ENCODE data around the gene ZNF564.
A peak's percentile ranks its signal among the peaks of the same experiment; 100 is the strongest.
"Not testable (repeated sequence)": the region's sequence is repeated elsewhere in the genome, so short reads cannot be mapped to it uniquely, and the experiment has no call there.

ZNF564 gene

GRCh38 chr19:12551060-12551832 lies at the start of gene ZNF564:
TSS of gene ZNF564 (minus strand) at chr19:12551482. CDS start at chr19:12551332, 150 bp downstream.
- peak; percentile 95 for DNase-seq (ENCODE audit: low spot score)

GRCh38 chr19:12597594-12597993 lies 46.3 kb upstream of the ZNF564 start:
- DNase-seq (ENCODE audit: low spot score): no peak

GRCh38 chr19:12596927-12597548 lies 45.8 kb upstream of the ZNF564 start:
- DNase-seq (ENCODE audit: low spot score): no peak

DNA sequence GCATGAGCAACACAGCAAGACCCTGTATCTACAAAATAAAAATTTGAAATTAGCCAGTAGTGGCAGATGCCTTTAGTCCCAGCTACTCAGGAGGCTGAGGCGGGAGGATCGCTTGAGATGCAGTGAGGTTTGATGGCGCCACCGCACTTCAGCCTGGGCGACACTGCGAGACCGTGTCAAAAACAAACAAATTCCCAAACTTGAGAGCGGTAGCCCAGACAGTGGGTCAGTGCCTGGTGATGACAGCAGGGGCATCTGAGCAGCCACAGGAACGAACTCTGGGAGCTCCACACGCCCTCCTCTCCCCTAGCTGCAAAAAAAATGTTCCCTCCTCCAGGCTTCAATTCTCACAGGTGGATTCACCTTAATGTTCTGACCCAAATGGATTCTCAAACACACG lies 45.2 kb upstream of the ZNF564 start:
- no peak for DNase-seq (ENCODE audit: low spot score)

- DNase-seq (ENCODE audit: low spot score): no peak
These were observed 29.8 kb upstream of the ZNF564 start for GRCh38 chr19:12581100-12581499.

GRCh38 chr19:12580180-12580694 lies 29.0 kb upstream of the ZNF564 start:
- no peak for DNase-seq (ENCODE audit: low spot score)

DNA sequence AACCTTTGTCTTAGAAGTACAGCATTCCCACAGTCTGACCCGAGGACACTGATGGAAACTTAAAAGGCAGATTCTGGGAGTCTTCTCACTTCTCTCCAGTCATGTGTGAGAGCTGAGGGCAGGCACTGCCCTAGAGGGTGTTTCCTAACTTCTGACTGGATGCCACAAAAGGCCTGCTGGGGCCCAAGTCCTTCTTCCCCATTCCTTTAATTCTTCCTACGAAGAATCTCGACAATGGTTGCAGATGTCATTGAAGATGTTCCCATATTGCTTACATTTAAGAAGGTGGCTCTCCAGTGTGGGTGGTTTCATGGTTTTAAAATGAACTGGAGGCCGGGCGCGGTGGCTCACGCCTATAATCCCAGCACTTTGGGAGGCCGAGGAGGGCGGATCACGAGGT lies 27.4 kb upstream of the ZNF564 start:
- DNase-seq (ENCODE audit: low spot score): no peak

DNA sequence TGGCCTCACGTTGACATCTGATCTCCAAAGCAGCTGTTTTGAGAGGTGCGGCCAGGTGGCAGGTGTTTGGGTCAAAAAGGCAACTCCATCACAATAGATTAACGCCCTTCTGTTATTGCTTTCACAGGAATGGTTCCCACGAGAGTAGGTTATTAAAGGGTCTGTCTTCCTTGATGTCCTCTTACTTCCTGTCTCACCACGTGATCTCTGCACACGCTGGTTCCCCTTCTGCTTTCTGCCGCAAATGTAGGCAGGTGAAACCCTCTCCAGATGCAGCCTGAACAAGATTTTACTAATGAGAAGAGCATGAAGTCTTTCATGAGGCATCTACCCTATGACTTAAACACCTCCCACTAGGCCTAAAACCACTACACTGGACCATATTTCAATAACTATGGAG lies 22.8 kb upstream of the ZNF564 start:
- no peak for DNase-seq (ENCODE audit: low spot score)

GRCh38 chr19:12567951-12568350 lies 16.7 kb upstream of the ZNF564 start:
- DNase-seq (ENCODE audit: low spot score): no peak

- DNase-seq (ENCODE audit: low spot score): not testable (repeated sequence)
These were observed 15.1 kb upstream of the ZNF564 start for GRCh38 chr19:12566380-12566779.

- DNase-seq (ENCODE audit: low spot score): peak; percentile 89
These were observed 12.9 kb upstream of the ZNF564 start for GRCh38 chr19:12564016-12564664.

GRCh38 chr19:12555456-12555930 lies 4.2 kb upstream of the ZNF564 start:
- DNase-seq (ENCODE audit: low spot score): no peak

- DNase-seq (ENCODE audit: low spot score): no peak
These were observed 4.4 kb downstream of the ZNF564 start for GRCh38 chr19:12546903-12547302.

DNA sequence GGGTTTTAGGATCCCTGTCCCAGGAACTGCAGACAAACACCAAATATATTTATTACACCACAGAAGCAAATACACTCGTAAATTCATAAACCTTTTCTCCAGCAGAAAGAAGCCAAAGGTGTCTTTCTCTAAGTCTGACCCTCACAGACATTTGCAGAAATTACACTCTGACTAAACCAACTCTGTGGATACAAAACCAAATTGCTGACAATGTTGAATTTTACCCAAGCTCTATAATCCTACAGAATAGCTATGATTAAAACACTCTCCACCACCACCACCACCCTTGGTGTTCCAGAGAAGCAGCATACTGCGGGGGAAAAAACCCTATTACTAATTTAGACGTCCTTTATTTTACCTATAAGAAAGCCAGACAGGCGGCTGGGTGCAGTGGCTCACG lies 5.2 kb downstream of the ZNF564 start:
- no peak for DNase-seq (ENCODE audit: low spot score)

DNA sequence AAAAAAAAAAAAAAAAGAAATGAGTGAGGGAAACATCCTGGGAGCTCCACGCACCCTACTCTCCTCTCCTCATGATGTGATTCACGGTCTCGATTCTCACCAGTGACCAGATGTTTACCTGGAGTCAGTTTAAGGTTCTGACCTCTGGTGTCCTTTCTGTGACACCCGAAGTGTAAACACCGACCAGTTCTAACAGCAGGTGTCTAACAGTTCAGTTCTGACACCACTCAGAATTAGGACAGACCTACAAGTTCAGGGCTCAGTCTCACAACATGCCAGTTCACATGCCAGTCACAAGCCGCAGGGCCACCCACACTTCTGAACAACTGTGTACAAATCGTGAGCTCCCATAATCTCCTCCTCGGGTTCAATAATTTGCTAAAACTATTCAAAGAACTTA lies 6.0 kb downstream of the ZNF564 start:
- DNase-seq (ENCODE audit: low spot score): no peak

GRCh38 chr19:12544401-12544876 lies 6.8 kb downstream of the ZNF564 start:
- no peak for DNase-seq (ENCODE audit: low spot score)

DNA sequence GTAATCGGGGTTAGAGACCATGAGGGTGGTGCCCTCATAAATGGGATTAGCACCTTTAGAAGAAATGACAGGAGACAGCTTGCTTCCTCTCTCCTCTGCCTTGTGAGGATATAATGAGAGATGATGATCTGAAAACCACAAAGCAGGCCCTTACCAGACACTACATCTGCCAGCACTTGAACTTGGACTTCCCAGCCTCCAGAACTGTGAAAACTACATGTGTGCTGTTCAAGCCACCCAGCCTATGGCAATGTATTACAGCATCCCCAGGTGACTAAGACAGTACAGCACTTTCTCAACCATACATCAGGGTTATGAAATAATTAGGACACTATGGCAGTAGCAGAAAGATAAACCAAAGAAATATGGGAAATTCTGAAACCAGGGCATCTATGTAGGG lies 7.4 kb downstream of the ZNF564 start:
- DNase-seq (ENCODE audit: low spot score): no peak

- no peak for DNase-seq (ENCODE audit: low spot score)
These were observed 24.0 kb downstream of the ZNF564 start for GRCh38 chr19:12527034-12527836.

GRCh38 chr19:12526542-12526941 lies 24.7 kb downstream of the ZNF564 start:
- no peak for DNase-seq (ENCODE audit: low spot score)

GRCh38 chr19:12521996-12522395 lies 29.3 kb downstream of the ZNF564 start:
- no peak for DNase-seq (ENCODE audit: low spot score)

GRCh38 chr19:12513531-12514061 lies 37.7 kb downstream of the ZNF564 start:
- no peak for DNase-seq (ENCODE audit: low spot score)

DNA sequence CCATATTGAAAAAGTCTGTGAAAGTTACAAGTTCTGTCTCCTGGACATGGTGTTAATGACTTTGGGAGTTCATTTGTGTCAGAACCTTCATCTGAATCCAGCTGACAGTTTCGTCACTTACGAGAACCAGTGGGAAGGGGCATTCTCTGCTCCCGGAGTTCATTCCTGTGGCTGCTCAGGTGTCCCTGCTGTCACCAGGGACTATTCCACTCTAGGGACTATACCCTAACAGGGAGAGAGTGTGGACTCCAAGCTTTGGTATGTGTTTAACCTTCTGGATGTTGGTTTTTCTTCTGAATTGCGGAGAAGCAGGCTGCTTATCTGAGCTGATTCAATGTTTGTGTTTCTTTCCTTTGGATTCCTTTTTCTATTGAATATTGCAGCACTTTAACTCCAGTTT lies 54.2 kb downstream of the ZNF564 start:
- no peak for DNase-seq (ENCODE audit: low spot score)

Measured in COLO829 (cell line).